OCI-LY3 (cell line): ENCODE data around the gene C7orf33.

Source experiments
- H2AFZ ChIP-seq: fragments of 200-600, 300-600 bp; shearing (Covaris generic); 2 replicates; pipeline ENCODE4 v1.6.0; 2014; ENCODE audit warnings: antibody characterized with exemption, low read depth, low read length
- H3K27ac ChIP-seq: fragments of 200-600, 300-600 bp; sonication (generic); 2 replicates; pipeline ENCODE4 v1.5.1; 2014; ENCODE audit warnings: mild to moderate bottlenecking, low read length, moderate library complexity, mixed read lengths
- H3K27me3 ChIP-seq: fragments of 200-600, 300-600 bp; sonication (generic); 2 replicates; pipeline ENCODE4 v1.6.1; 2014; ENCODE audit warnings: low read depth, low read length, mixed read lengths
- H3K36me3 ChIP-seq: fragments of 200-600, 300-600 bp; sonication (generic); replicated peaks from 2 replicates; pipeline ENCODE3; 2014; ENCODE audit warnings: low read depth, low read length, mixed read lengths
- H3K4me1 ChIP-seq: fragments of 300-600, 200-600 bp; sonication (generic); 2 replicates; pipeline ENCODE4 v1.6.1; 2014; ENCODE audit warnings: low read length, mixed read lengths
- H3K4me2 ChIP-seq: fragments of 200-600, 300-600 bp; sonication (generic); 2 replicates; pipeline ENCODE4 v1.6.1; 2014; ENCODE audit warnings: low read length, mixed read lengths
- H3K4me3 ChIP-seq: fragments of 300-600, 200-600 bp; sonication (generic); 2 replicates; pipeline ENCODE4 v1.5.1; 2014; ENCODE audit warnings: antibody characterized with exemption, mild to moderate bottlenecking, low read length, moderate library complexity
- H3K79me2 ChIP-seq: fragments of 300-600, 200-600 bp; shearing (Covaris generic); 2 replicates; pipeline ENCODE4 v1.6.1; 2014; ENCODE audit warnings: mild to moderate bottlenecking, low read length, mixed read lengths
- H3K9ac ChIP-seq: fragments of 300-600, 200-600 bp; shearing (Covaris generic); 2 replicates; pipeline ENCODE4 v1.6.0; 2014; ENCODE audit warnings: mild to moderate bottlenecking, low read length, moderate library complexity
- H3K9me3 ChIP-seq: fragments of 200-600, 300-600 bp; shearing (Covaris generic); 2 replicates; pipeline ENCODE4 v1.6.1; 2014; ENCODE audit warnings: low read length, mixed read lengths; ENCODE audit not compliant: insufficient read depth
- H4K20me1 ChIP-seq: fragments of 200-600, 300-600 bp; sonication (generic); 2 replicates; pipeline ENCODE4 v1.6.1; 2016; ENCODE audit warnings: low read length, mixed read lengths; ENCODE audit not compliant: insufficient read depth
- EZH2phosphoT487 ChIP-seq: fragments of 200-600 bp; shearing (Covaris generic); IDR thresholded peaks from 2 replicates; pipeline ENCODE4 v1.6.1; 2018; ENCODE audit warnings: antibody characterized with exemption, mixed run types, low read depth
- TF ChIP-seq, protein P1 (sequence below): fragments of 200-600, 300-600 bp; sonication (generic); IDR thresholded peaks from 2 replicates; pipeline ENCODE4 v1.5.1; 2014; ENCODE audit warnings: antibody characterized with exemption, low read length, low read depth

The C7orf33 gene

DNA sequence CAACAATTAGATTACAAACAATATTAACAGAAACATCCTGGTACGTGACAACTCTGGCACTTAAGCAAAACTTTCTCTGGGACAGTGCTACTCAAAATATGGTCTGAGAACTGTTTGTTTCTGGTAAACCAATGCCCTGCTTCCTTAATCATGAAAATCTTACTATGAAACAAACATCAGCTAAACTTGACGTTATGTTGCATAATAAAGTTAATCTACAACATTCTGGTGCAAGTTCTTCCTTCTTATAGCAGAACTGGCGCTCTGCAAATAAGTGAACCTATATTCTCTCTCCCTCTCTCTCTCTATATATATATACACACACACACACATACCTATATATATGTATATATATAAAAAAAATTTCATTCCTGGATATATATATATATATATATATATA is 7.8 kb downstream of the C7orf33 start:
- H2AFZ ChIP-seq = no peak overlapping the region
- no peaks in the 10 kb centered on the region for H3K4me1 ChIP-seq
- H3K4me2 ChIP-seq = no peak overlapping the region
- no peak for TF ChIP-seq EZH2phosphoT487
- TF ChIP-seq, protein P1, sequence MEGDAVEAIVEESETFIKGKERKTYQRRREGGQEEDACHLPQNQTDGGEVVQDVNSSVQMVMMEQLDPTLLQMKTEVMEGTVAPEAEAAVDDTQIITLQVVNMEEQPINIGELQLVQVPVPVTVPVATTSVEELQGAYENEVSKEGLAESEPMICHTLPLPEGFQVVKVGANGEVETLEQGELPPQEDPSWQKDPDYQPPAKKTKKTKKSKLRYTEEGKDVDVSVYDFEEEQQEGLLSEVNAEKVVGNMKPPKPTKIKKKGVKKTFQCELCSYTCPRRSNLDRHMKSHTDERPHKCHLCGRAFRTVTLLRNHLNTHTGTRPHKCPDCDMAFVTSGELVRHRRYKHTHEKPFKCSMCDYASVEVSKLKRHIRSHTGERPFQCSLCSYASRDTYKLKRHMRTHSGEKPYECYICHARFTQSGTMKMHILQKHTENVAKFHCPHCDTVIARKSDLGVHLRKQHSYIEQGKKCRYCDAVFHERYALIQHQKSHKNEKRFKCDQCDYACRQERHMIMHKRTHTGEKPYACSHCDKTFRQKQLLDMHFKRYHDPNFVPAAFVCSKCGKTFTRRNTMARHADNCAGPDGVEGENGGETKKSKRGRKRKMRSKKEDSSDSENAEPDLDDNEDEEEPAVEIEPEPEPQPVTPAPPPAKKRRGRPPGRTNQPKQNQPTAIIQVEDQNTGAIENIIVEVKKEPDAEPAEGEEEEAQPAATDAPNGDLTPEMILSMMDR = no peak
- H3K9me3 ChIP-seq = peaks cover 9% of the 10 kb centered on the region; the same call in 1 of the 2 replicates
- no peaks in the 10 kb centered on the region for H3K27me3 ChIP-seq
- H4K20me1 ChIP-seq = no peaks in the 10 kb centered on the region
- H3K27ac ChIP-seq = no peak overlapping the region
- H3K36me3 ChIP-seq = no peaks in the 10 kb centered on the region
- H3K9ac ChIP-seq = no peak overlapping the region
- no peaks in the 10 kb centered on the region for H3K79me2 ChIP-seq
- H3K4me3 ChIP-seq = no peak overlapping the region

DNA sequence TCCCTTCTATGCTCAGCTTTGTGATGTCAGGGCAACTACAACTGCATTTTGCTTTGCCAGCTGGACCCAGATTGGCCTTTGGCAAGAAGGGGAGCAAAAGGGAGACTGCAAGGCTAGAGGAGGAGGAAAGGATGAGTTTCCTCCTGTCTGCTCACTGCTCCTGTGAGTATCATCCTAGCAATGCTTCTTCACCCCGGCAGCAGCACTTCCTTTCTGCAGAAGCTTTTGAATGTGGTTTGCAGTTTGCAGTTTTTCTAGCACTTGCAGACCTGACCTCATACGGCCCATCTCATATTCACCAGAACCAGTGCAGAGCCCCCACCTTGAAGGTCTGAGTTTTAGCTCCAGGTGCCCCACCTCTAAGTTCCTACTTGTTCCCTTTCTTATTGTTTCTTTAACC is 14.8 kb downstream of the C7orf33 start:
- no peak overlapping the region for H3K4me3 ChIP-seq
- H3K27ac ChIP-seq = no peak overlapping the region
- H3K4me1 ChIP-seq = no peaks in the 10 kb centered on the region
- no peaks in the 10 kb centered on the region for H3K79me2 ChIP-seq
- no peak for TF ChIP-seq EZH2phosphoT487
- TF ChIP-seq, protein P1 = no peak
- no peak overlapping the region for H3K9ac ChIP-seq
- no peak overlapping the region for H3K4me2 ChIP-seq
- no peaks in the 10 kb centered on the region for H3K9me3 ChIP-seq
- H2AFZ ChIP-seq = no peak overlapping the region
- H4K20me1 ChIP-seq = no peaks in the 10 kb centered on the region
- H3K27me3 ChIP-seq = peaks cover 24% of the 10 kb centered on the region
- H3K36me3 ChIP-seq = no peaks in the 10 kb centered on the region

DNA sequence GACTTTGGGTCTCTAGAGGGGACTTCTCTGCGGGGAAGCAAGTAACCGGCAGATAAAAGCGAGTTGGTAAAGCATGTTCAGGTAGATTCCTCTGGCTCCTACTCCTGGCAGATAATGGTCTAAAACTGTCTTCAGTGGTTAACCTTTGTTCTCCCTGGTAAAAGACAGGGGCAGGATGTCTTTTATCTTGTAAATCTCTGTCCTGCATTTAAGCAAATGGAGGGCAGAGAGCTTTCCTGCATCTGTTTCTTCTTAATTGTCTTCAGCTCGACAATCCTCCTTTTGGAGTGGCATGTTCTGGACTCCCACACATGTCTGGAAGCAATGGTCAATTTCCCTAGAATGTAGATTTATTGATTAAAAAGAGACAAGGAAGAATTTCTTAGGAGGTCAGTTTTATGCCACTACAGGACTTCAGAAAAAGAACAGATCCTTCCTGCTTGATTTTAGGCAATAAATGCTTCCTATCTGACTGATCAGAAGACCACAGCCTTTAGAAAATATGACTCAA is 16.6 kb downstream of the C7orf33 start:
- Histone ChIP-seq H3K4me2 (no peak overlapping the region), H3K4me3 (no peak overlapping the region), H3K9me3 (no peaks in the 10 kb centered on the region), H4K20me1 (no peaks in the 10 kb centered on the region), H2AFZ (no peak overlapping the region), H3K79me2 (no peaks in the 10 kb centered on the region), H3K4me1 (no peaks in the 10 kb centered on the region), H3K27me3 (peaks cover 33% of the 10 kb centered on the region), H3K27ac (no peak overlapping the region), H3K36me3 (no peaks in the 10 kb centered on the region), H3K9ac (no peak overlapping the region)
- TF ChIP-seq, protein P1 = no peak
- TF ChIP-seq EZH2phosphoT487 = no peak

DNA sequence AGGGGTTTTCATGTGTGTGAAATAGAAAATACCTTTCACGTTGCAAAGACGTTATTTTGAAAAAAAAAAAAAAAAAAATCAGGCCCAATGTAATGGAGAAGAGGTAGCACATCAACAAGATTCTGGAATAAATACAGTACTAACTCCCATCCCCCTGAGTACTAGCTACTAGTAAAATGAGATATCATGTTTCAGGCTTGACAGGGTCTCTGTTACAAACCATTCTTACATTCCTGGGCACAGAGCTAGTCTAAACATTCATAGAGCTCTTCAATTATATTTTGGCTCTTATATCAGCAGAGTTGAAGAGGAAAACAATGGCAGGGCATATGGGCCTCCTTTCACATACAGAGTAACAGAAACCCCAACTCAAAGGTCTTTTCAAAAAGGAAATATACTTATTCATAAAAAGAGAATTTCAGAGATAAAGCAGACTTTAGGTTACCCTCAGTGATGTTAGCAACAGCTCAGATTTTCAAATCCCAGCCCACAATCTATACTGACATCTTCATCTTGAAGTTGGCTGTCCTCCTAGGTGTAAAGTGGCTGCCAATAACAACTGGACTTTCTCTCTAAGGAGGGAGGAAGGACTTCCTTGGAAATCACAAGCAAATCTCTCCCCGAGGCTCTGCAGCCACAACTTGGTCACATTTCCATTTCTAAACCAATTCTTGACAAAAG is 18.6 kb downstream of the C7orf33 start:
- Histone ChIP-seq H4K20me1 (no peaks in the 10 kb centered on the region), H3K27me3 (peaks cover 49% of the 10 kb centered on the region), H3K79me2 (no peaks in the 10 kb centered on the region), H3K36me3 (no peaks in the 10 kb centered on the region), H3K4me1 (no peaks in the 10 kb centered on the region), H3K9me3 (no peaks in the 10 kb centered on the region), H3K27ac (no peak overlapping the region), H2AFZ (no peak overlapping the region), H3K4me2 (no peak overlapping the region), H3K4me3 (no peak overlapping the region), H3K9ac (no peak overlapping the region)
- TF ChIP-seq, protein P1 = no peak
- no peak for TF ChIP-seq EZH2phosphoT487
